HG03103 (cell line): Measurements from ENCODE around the gene ALG14.
A peak's percentile ranks its signal among the peaks of the same experiment; 100 is the strongest.

Experiments used
- ATAC-seq: cut with Tn5 transposase; IDR thresholded peaks from one replicate; pipeline ENCODE4 v1.9.1; 2021; ENCODE audit warnings: low read depth; ENCODE audit not compliant: unreplicated experiment

The ALG14 gene

GRCh38 chr1:94936861-94937620, 135.7 kb downstream of the ALG14 start:
- no peak for ATAC-seq

- ATAC-seq: no peak
These were observed 137.3 kb downstream of the ALG14 start for GRCh38 chr1:94935476-94935875.

- no peak for ATAC-seq
These were observed 137.7 kb downstream of the ALG14 start for GRCh38 chr1:94935034-94935433.

GRCh38 chr1:94934551-94934950, 138.2 kb downstream of the ALG14 start:
- no peak for ATAC-seq

- no peak for ATAC-seq
These were observed 141.4 kb downstream of the ALG14 start for GRCh38 chr1:94931254-94931841.

- no peak for ATAC-seq
These were observed 143.2 kb downstream of the ALG14 start for GRCh38 chr1:94929351-94930217.

GRCh38 chr1:94928293-94928939, 144.3 kb downstream of the ALG14 start:
- ATAC-seq: no peak

- peak; percentile 10 for ATAC-seq
These were observed 145.2 kb downstream of the ALG14 start for GRCh38 chr1:94927405-94928175.

- peak; percentile 83 for ATAC-seq
These were observed 145.8 kb downstream of the ALG14 start, which contains the start of gene CNN3 for GRCh38 chr1:94926915-94927404. Gene CNN3, minus strand, starts transcription at chr1:94927110. Its CDS starts 216 bp downstream, at chr1:94926894.

GRCh38 chr1:94926126-94926914, 146.4 kb downstream of the ALG14 start:
- ATAC-seq: peak; percentile 23

- no peak for ATAC-seq
These were observed 147.1 kb downstream of the ALG14 start for GRCh38 chr1:94925561-94926125.

GRCh38 chr1:94925004-94925403, 147.7 kb downstream of the ALG14 start:
- ATAC-seq: no peak
